ENCODE measurements around the gene CUEDC2.

The CUEDC2 gene

DNA sequence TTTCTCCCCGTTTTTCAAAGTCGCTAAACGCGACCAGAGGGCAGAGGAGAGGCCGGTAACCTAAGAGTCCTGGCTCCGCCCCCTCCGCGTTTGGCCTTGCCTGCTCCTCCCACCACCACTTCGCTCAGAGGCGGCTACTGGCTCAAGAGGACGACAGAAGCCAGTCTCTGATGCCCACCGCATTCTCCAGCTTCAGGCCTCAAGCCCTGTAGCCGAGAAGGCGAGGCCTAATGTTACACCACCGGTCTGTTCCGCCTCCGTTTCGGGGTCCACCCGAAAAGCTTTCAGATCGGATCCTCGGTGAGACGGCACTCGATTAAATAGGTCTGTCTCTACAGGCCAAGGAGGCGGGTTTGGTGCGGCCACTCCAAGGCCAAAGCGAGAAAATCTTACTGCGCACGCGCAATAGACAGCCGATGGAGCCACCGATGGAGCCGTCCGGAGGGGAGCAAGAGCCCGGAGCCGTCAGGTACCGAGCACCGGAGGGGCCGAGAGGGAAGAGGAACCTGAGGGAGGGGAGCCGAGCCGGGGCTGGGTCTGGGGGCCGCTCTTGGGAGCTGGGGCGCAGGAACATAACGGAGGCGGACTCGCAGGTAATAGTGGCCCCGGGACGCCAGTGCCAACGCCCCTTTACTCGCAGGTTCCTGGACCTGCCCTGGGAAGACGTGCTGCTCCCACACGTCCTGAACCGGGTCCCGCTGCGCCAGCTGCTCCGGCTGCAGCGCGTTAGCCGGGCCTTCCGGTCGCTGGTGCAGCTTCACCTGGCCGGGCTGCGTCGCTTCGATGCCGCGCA lies 11.5 kb downstream of the CUEDC2 start, which contains the start of gene FBXL15:
Gene FBXL15, plus strand, starts transcription at position 123 of the 793 bp plus-strand sequence. Its CDS starts 294 bp downstream, at position 417.
- peak within 1 kb of the TSS; percentile 86 for H3K4me3 ChIP-seq (replicated peaks; ENCODE audit: low read depth, low read length)
- TF ChIP-seq, protein P1, sequence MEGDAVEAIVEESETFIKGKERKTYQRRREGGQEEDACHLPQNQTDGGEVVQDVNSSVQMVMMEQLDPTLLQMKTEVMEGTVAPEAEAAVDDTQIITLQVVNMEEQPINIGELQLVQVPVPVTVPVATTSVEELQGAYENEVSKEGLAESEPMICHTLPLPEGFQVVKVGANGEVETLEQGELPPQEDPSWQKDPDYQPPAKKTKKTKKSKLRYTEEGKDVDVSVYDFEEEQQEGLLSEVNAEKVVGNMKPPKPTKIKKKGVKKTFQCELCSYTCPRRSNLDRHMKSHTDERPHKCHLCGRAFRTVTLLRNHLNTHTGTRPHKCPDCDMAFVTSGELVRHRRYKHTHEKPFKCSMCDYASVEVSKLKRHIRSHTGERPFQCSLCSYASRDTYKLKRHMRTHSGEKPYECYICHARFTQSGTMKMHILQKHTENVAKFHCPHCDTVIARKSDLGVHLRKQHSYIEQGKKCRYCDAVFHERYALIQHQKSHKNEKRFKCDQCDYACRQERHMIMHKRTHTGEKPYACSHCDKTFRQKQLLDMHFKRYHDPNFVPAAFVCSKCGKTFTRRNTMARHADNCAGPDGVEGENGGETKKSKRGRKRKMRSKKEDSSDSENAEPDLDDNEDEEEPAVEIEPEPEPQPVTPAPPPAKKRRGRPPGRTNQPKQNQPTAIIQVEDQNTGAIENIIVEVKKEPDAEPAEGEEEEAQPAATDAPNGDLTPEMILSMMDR (IDR thresholded peaks at IDR 0.05; ENCODE audit: low read length, missing control alignments), result no peak
- DNase-seq (ENCODE audit: low read depth), result peak; percentile 97

DNA sequence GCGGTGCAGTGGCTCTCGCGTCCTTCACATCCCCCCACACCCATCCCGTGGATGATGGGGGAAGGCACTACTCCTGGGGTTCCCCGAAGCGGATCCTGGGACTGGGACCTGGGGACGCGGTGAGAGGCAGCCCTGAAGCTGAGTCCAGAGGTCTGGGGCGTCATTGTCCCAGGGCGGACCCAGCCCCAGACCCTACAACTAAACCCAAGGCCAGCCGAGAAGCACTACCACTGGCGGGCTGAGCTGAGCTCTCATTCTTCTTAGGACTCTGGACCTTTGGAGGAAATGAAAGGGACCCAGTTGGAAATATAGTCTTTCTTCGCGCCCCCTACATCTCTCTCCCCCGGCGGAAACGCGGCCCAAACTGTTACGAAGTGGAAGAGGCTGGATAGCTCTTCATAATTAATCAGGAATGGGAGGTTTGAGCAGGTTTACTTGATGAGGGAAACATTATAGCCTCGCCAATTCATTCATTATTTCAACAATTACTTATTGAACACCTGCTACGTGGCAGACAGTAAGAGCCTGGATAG lies 12.1 kb downstream of the CUEDC2 start:
- TF ChIP-seq, protein P1 (IDR thresholded peaks at IDR 0.05; ENCODE audit: low read length, missing control alignments), result no peak
- peak overlapping the region; percentile 86 for H3K4me3 ChIP-seq (replicated peaks; ENCODE audit: low read depth, low read length)
- no peak for DNase-seq (ENCODE audit: low read depth)

DNA sequence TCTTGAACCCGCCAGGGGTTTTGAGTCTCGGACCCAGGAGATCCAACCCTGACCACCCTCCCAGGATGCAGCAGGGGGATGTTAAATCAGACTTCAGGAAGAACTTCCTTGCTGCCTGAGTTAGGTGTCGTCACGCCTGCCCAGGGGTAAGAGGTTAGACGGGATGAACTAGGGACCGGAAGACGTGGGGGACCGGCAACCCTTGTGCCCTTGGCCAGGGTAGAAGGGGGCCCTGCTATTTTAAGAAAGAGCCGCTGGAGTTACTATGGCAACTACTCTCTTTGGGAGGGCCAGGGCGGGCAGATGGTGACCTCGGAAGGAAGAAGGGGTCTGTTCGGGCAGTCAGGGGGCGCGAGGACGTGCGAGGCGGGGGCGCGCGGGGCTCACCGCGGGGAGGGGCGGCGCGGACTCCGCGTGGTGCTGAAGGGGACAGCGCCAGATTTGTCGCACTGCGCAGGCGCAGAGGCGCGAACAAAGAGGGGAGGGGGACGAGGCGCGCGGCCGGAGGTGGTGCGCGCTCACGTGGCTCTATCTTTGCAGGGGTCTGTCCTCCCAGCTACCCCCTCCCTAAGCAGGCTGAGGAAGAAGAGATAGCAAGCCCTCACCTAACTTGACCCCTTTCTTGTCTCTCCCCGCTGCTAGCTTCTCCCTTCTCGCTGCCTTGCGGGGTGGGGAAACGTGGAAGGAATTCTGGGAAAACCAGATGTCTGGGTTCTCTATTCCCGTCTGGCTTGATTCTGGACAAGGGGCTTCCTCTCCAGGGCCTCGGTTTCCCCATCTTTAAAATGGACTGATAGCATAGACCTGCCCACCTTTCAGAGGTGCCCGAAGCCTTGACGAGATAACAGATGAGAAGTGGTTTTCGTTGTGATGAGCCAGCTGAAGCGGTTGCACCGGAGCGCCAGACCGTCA lies 12.8 kb downstream of the CUEDC2 start:
- H3K4me3 ChIP-seq (replicated peaks; ENCODE audit: low read depth, low read length), result peak overlapping the region; percentile 86
- no peak for DNase-seq (ENCODE audit: low read depth)
- TF ChIP-seq, protein P1 (IDR thresholded peaks at IDR 0.05; ENCODE audit: low read length, missing control alignments), result no peak

DNA sequence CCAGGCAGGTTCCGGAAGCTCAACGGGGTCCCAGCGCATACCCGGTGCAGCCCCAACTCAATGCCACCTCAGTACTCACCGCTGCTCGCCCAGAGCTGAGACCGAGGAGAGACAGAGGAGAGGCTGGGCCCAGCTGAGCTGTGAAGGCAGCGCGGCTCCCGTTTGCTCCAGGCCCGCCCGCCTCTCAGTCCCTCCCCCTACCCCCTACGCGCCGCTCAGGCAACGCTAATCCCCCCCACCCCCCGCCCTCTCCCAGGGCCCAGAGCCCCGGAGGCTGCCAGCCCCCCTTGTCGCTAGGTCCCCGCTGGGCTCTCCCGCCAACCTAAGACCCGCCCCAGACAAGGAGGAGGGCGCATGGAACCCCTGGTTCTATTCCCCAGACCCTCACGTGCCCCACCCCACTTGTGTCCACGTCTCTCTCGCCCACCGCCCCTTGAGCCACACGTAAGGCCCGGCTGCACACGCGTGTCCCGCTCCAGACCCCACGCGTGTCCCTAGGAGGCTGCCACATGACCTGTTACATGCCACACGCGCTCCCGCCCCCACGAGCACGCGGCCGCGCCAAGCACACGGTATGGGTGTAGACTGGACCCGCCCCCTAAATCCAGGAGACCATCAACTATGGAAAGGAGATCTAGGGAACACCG lies 13.6 kb downstream of the CUEDC2 start, which contains the start of gene PSD:
Gene PSD, minus strand, starts transcription at position 164 of the 647 bp plus-strand sequence. CDS start 1,747 bp downstream, outside the sequence.
- peak within 1 kb of the TSS; percentile 86 for H3K4me3 ChIP-seq (replicated peaks; ENCODE audit: low read depth, low read length)
- DNase-seq (ENCODE audit: low read depth), result no peak
- TF ChIP-seq, protein P1 (IDR thresholded peaks at IDR 0.05; ENCODE audit: low read length, missing control alignments), result no peak

DNA sequence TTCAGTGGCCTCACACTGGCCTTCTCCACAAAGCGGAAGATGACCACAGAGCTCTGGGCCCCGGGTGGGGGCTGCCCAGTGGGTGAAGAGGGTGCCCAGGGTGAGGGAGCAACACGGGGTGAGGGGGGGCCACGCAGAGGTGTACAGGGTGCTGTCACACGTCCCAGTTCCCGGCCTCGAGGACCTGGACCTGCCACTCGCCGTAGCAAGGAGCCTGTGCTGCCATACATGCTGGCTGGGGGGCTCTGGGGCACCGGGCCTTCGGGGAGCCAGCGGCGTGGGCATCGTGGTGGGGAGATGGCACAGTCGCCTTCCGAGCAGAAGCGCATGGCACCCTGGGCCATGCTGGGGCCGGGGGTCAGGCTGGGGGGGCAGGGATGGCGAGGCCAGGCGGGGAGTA lies 15.7 kb downstream of the CUEDC2 start:
- TF ChIP-seq, protein P1 (IDR thresholded peaks at IDR 0.05; ENCODE audit: low read length, missing control alignments), result no peak
- H3K4me3 ChIP-seq (replicated peaks; ENCODE audit: low read depth, low read length), result no peak overlapping the region
- DNase-seq (ENCODE audit: low read depth), result no peak

DNA sequence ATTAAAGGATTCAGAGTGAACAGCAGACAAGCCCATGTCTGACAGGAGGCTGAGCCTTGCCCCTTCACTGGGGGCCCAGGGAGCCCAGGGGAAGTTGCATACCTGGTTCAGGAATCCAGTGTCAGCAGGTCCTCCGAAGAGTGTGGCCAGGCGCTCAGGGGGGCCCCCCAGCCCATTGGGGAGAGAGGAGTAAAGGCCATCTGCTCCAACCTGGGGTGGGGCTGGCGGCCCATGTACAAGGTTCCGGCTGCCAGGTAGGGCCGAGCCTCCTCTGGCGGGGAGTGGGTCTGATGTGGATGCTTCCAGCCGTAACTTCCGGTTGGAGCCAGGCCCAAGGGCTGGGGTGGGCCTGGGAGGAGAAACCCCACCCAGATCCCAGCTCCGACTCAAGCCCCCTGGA lies 16.1 kb downstream of the CUEDC2 start:
- no peak overlapping the region for H3K4me3 ChIP-seq (replicated peaks; ENCODE audit: low read depth, low read length)
- TF ChIP-seq, protein P1 (IDR thresholded peaks at IDR 0.05; ENCODE audit: low read length, missing control alignments), result no peak
- no peak for DNase-seq (ENCODE audit: low read depth)

Data from fibroblast of pulmonary artery (primary cell).